A549 (cell line): ENCODE measurements around the gene WHRN. TPM values are rescaled to one million over a fixed set of nuclear protein-coding genes. Genes with fewer than 3 reads are reported as not detected.

Experiments
- ATAC-seq, 2 experiments: fragments of 200-7000 bp in 1 of 2; fragments of >200 bp in 1 of 2; cut with Nextera tagmentation in 1 of 2; cut with Tn5 transposase in 1 of 2; 3 replicates each; pipeline versions ENCODE4 v1.8.0 to v1.9.1; 2018 to 2020; ENCODE audit warnings: mild to moderate bottlenecking in 1 of 2, moderate library complexity in 1 of 2
- CTCF ChIA-PET: fragments of 300-600 bp; sonication (Branson Sonifier 250); formaldehyde crosslinking; extraction: SDS; loops from one replicate; lab custom pipeline; 2021; ENCODE audit warnings: antibody characterized with exemption, inconsistent platforms; lab: Yijun Ruan, JAX
- POLR2A ChIA-PET: fragments of 350-600 bp; formaldehyde crosslinking; extraction: SDS; loops from one replicate; lab custom pipeline; 2021; ENCODE audit warnings: antibody characterized with exemption, inconsistent platforms; lab: Yijun Ruan, JAX
- DNase-seq, 2 experiments: peaks; one replicate each; pipeline versions ENCODE4 v3.0.0 to v3.0.0-alpha.2; 2011 to 2016; ENCODE audit warnings: low read depth in 1 of 2, low spot score in 1 of 2
- FAIRE-seq: peaks from 2 replicates; lab custom pipeline; 2011; peaks lifted over from hg19 to GRCh38; lab: Jason Lieb, UNC
- H3K27ac ChIP-seq, 2 experiments: fragments of >200 bp; sonication (Bioruptor Twin); formaldehyde crosslinking; 3 replicates each; pipeline ENCODE4 v1.5.1; 2016 to 2017
- H3K4me1 ChIP-seq: fragments of >200 bp; sonication (Bioruptor Twin); formaldehyde crosslinking; 3 replicates; pipeline ENCODE4 v1.6.1; 2016
- H3K4me2 ChIP-seq: fragments of >200 bp; sonication (Bioruptor Twin); formaldehyde crosslinking; 3 replicates; pipeline ENCODE4 v1.6.1; 2016
- H3K4me3 ChIP-seq: fragments of >200 bp; sonication (Bioruptor Twin); formaldehyde crosslinking; 3 replicates; pipeline ENCODE4 v1.5.1; 2016
- H3K9me3 ChIP-seq: fragments of >200 bp; sonication (Bioruptor Twin); formaldehyde crosslinking; 3 replicates; pipeline ENCODE4 v1.6.1; 2016
- BCL3 ChIP-seq: fragments of >200 bp; sonication (Bioruptor Twin); formaldehyde crosslinking; IDR thresholded peaks from 3 replicates; pipeline ENCODE4 v1.6.1; 2016
- BHLHE40 ChIP-seq: IDR thresholded peaks from 2 replicates; pipeline ENCODE4 v1.6.1; 2012; ENCODE audit warnings: low read depth, low read length, inconsistent platforms
- CBX8 ChIP-seq: fragments of 200-600 bp; sonication (generic); IDR thresholded peaks from 2 replicates; pipeline ENCODE4 v1.6.1; 2016
- CEBPB ChIP-seq, 2 experiments: fragments of >200 bp in 1 of 2; sonication (Bioruptor Twin) in 1 of 2; formaldehyde crosslinking in 1 of 2; IDR thresholded peaks; 2 replicates each; pipeline ENCODE4 v1.6.1; 2012 to 2016
- CHD2 ChIP-seq: fragments of 150-350 bp; IDR thresholded peaks from 2 replicates; pipeline ENCODE4 v1.6.1; 2014; ENCODE audit warnings: low read length; ENCODE audit not compliant: partially characterized antibody
- EP300 ChIP-seq, 2 experiments: fragments of >200 bp; sonication (Bioruptor Twin); formaldehyde crosslinking; IDR thresholded peaks; 2 replicates in 1 of 2; 3 replicates in 1 of 2; pipeline ENCODE4 v1.6.1; 2016 to 2017
- FOXS1 ChIP-seq: fragments of 250-450 bp; sonication (Bioruptor Pico); IDR thresholded peaks from 2 replicates; pipeline ENCODE4 v1.5.0; 2020; ENCODE audit warnings: mild to moderate bottlenecking, moderate library complexity
- GATA3 ChIP-seq: IDR thresholded peaks from 2 replicates; pipeline ENCODE4 v1.6.1; 2012; ENCODE audit warnings: borderline replicate concordance
- HDAC2 ChIP-seq: fragments of 200-600 bp; sonication (generic); IDR thresholded peaks from 2 replicates; pipeline ENCODE4 v1.6.1; 2016
- HES2 ChIP-seq: fragments of >200 bp; sonication (Bioruptor Twin); formaldehyde crosslinking; IDR thresholded peaks from 2 replicates; pipeline ENCODE4 v1.6.1; 2016
- HOXB13 ChIP-seq: fragments of 250-450 bp; sonication (Bioruptor Pico); IDR thresholded peaks from 2 replicates; pipeline ENCODE4 v1.5.0; 2020; ENCODE audit warnings: low read depth, mild to moderate bottlenecking, moderate library complexity
- JUN ChIP-seq, 2 experiments: fragments of >200 bp; sonication (Bioruptor Twin); formaldehyde crosslinking; IDR thresholded peaks; 2 replicates in 1 of 2; 3 replicates in 1 of 2; pipeline ENCODE4 v1.6.1; 2016 to 2017
- MYC ChIP-seq: IDR thresholded peaks from 2 replicates; pipeline ENCODE4 v1.6.1; 2012; ENCODE audit warnings: mild to moderate bottlenecking, inconsistent platforms, low read length, improper control_type of control experiment, borderline replicate concordance
- PHF8 ChIP-seq: fragments of 200-600 bp; sonication (generic); IDR thresholded peaks from 2 replicates; pipeline ENCODE4 v1.6.1; 2016; ENCODE audit warnings: low read depth, mild to moderate bottlenecking, antibody characterized with exemption, moderate library complexity, borderline replicate concordance
- POLR2A ChIP-seq: IDR thresholded peaks from 2 replicates; pipeline ENCODE4 v1.6.1; 2012; ENCODE audit warnings: mild to moderate bottlenecking, low read length
- RCOR1 ChIP-seq: fragments of 150-350 bp; IDR thresholded peaks from 2 replicates; pipeline ENCODE4 v1.6.1; 2014; ENCODE audit warnings: antibody characterized with exemption, low read length, low read depth
- SMC3 ChIP-seq: fragments of >200 bp; sonication (Bioruptor Twin); formaldehyde crosslinking; IDR thresholded peaks from 3 replicates; pipeline ENCODE4 v1.6.1; 2018; ENCODE audit warnings: inconsistent platforms
- TP53 ChIP-seq: fragments of 250-450 bp; sonication (Bioruptor Pico); IDR thresholded peaks from 2 replicates; pipeline ENCODE4 v1.5.0; 2021; ENCODE audit warnings: mild to moderate bottlenecking, moderate library complexity
- ZC3H11A ChIP-seq: fragments of 450-650 bp; IDR thresholded peaks from 2 replicates; pipeline ENCODE4 v1.6.1; 2014; ENCODE audit warnings: antibody characterized with exemption, mild to moderate bottlenecking
- ZFP36 ChIP-seq: fragments of 450-650 bp; IDR thresholded peaks from 2 replicates; pipeline ENCODE4 v1.6.1; 2014; ENCODE audit warnings: borderline replicate concordance; ENCODE audit not compliant: partially characterized antibody
- WGBS: methylation state at CpG from one replicate; pipeline ENCODE4 v1.1.6; 2017; ENCODE audit errors: missing lambda C conversion rate; 5-methylcytosine and 5-hydroxymethylcytosine counted together
- polyA plus RNA-seq, 4 experiments: library from polyadenylated mRNA; depleted of rRNA in 3 of 4; stranded (reverse); fragments of >200 nt; fragmentation: RNase III in 1 of 4; extraction: RNeasy Plus Mini Kit Qiagen cat#74134 plus additional on column Dnase treatment in 1 of 4; gene quantifications; 2 replicates in 3 of 4; 3 replicates in 1 of 4; pipeline ENCODE4 v1.2.3, GENCODE V29; 2011 to 2017
- TF ChIP-seq, protein P1 (sequence below): fragments of 250-450 bp; sonication (Bioruptor Pico); IDR thresholded peaks from 2 replicates; pipeline ENCODE4 v1.5.0; 2020; ENCODE audit warnings: low read depth, mild to moderate bottlenecking, moderate library complexity
- TF ChIP-seq, protein P2 (sequence below): fragments of 150-350 bp; IDR thresholded peaks from 2 replicates; pipeline ENCODE4 v1.6.1; 2014; ENCODE audit warnings: low read depth, mild to moderate bottlenecking, low read length
- TF ChIP-seq, protein P3 (sequence below): fragments of 450-650 bp; IDR thresholded peaks from 2 replicates; pipeline ENCODE4 v1.6.1; 2014; ENCODE audit warnings: antibody characterized with exemption
- TF ChIP-seq, protein P4 (sequence below): fragments of 250-450 bp; sonication (Bioruptor Pico); IDR thresholded peaks from 2 replicates; pipeline ENCODE4 v1.5.0; 2021; ENCODE audit warnings: mild to moderate bottlenecking, moderate library complexity, borderline replicate concordance

WHRN gene
- polyA plus RNA-seq, 2 of the 4 experiments (the other 2 are of a cell fraction): 1.2 to 3.2 TPM

- POLR2A ChIA-PET: no interaction called here
- ATAC-seq (no peak), DNase-seq (no peak), FAIRE-seq (no peak)
- WGBS: 100% methylated on average over 2 of the region's 2 CpGs
- no peak overlapping the region for H3K4me3 ChIP-seq
- no peak overlapping the region for H3K27ac ChIP-seq
- H3K4me1 ChIP-seq: no peaks in the 10 kb centered on the region
- no peaks in the 10 kb centered on the region for H3K9me3 ChIP-seq
- CTCF ChIA-PET: interaction anchor here (1.4 kb wide), 1 partner anchor 62 kb away, joined by 6 read pairs; no protein-coding TSS in a partner anchor
- TF ChIP-seq FOXS1 (CRISPR knock-in tag): no peak
- TF ChIP-seq ZFP36: peak; percentile 51
- no peak for TF ChIP-seq CBX8
- H3K4me2 ChIP-seq: no peak overlapping the region
Observed at GRCh38 chr9:114467910-114468309, 37.4 kb downstream of the WHRN start.

GRCh38 chr9:114467226-114467750 lies 38.0 kb downstream of the WHRN start:
- ChIA-PET CTCF (interaction anchor here (1.4 kb wide), 1 partner anchor 62 kb away, joined by 6 read pairs; no protein-coding TSS in a partner anchor), POLR2A (no interaction called here)
- Histone ChIP-seq H3K27ac (no peak overlapping the region), H3K4me1 (no peaks in the 10 kb centered on the region), H3K4me3 (no peak overlapping the region), H3K9me3 (no peaks in the 10 kb centered on the region), H3K4me2 (no peak overlapping the region)
- ATAC-seq (no peak), FAIRE-seq (no peak), DNase-seq (no peak)
- TF ChIP-seq, protein P1, sequence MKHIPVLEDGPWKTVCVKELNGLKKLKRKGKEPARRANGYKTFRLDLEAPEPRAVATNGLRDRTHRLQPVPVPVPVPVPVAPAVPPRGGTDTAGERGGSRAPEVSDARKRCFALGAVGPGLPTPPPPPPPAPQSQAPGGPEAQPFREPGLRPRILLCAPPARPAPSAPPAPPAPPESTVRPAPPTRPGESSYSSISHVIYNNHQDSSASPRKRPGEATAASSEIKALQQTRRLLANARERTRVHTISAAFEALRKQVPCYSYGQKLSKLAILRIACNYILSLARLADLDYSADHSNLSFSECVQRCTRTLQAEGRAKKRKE: no peak
- TF ChIP-seq CHD2 (no peak), ZC3H11A (no peak), JUN (IDR thresholded peaks at IDR 0.05) (no peak), HDAC2 (no peak), PHF8 (no peak)
- 71% methylated on average over 13 of the region's 19 CpGs for WGBS

DNA sequence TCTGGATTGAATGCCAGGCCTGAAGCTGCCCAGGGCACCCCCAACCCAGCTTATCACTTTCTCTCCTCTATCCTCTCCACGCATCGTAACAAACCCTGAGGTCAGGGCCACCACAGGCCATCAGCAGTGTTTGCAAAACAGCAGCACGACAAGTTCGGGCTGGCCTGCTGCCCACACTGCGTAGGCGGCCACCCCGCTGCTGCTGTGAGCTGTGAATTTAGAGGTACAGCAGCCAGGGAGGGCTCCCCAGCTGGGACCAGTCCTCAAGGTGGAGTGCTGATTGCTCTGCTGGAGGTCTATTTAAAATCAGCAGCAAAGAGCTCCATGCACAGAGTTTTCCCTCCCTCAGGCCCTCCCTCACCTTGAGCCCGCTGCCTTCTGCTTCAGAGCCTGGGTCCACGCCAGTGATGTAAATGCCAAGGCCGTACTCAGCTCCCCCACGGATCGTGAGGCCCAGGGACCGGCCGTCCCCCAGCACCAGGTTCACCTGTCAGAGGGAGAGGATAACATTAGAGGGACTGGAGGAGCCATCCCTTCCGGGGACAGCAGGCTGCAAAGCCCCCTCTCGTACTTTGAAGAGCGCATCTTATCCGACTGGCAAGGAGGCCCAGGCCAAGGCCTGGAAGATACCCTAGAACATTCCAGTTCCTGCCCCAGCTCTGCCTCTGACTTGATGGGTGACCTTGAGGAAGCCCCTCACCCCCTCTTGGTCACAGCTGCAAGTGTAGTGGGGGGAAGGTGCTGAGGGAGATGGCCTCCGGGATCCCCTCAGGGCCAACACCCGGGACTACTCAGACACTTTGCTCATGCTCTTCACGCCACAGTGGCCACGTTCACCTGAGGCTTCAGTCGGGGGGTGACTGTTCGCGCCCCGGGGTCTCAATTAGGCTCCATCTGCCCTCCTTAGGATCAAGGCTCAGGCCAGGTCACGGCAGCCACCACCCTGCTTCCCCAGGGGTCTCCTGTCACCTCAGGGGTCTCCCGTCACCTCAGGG lies 39.1 kb downstream of the WHRN start:
- Histone ChIP-seq H3K4me1 (no peaks in the 10 kb centered on the region), H3K4me3 (no peak overlapping the region), H3K27ac (no peak overlapping the region), H3K4me2 (no peak overlapping the region), H3K9me3 (no peaks in the 10 kb centered on the region)
- DNase-seq (no peak), ATAC-seq (no peak), FAIRE-seq (no peak)
- 80% methylated on average over 27 of the region's 28 CpGs for WGBS
- no peak for TF ChIP-seq BCL3
- no peak for TF ChIP-seq EP300 (IDR thresholded peaks at IDR 0.05)
- TF ChIP-seq TP53 (CRISPR knock-in tag): no peak
- TF ChIP-seq SMC3: no peak
- TF ChIP-seq RCOR1: no peak
- no peak for TF ChIP-seq HOXB13 (CRISPR knock-in tag)
- no peak for TF ChIP-seq POLR2A
- no peak for TF ChIP-seq CEBPB (IDR thresholded peaks at IDR 0.05)
- no peak for TF ChIP-seq GATA3
- CTCF ChIA-PET: interaction anchor here (0.8 to 1.6 kb wide), 4 partner anchors 19 to 60 kb away, joined by 3 to 9 read pairs (median 4); no protein-coding TSS in a partner anchor
- POLR2A ChIA-PET: no interaction called here

- Histone ChIP-seq H3K27ac (no peak overlapping the region), H3K9me3 (no peaks in the 10 kb centered on the region), H3K4me3 (no peak overlapping the region), H3K4me1 (no peaks in the 10 kb centered on the region), H3K4me2 (no peak overlapping the region)
- DNase-seq: no peak
- ATAC-seq: no peak
- WGBS: 91% methylated on average over 4 of the region's 4 CpGs
- POLR2A ChIA-PET: no interaction called here
- CTCF ChIA-PET: interaction anchor here (1.0 to 1.6 kb wide), 3 partner anchors 31 to 60 kb away, joined by 3 to 9 read pairs (median 4); no protein-coding TSS in a partner anchor
- no peak for FAIRE-seq
- TF ChIP-seq ZFP36 (no peak), MYC (no peak), HES2 (no peak), HOXB13 (CRISPR knock-in tag) (no peak), BHLHE40 (no peak), CBX8 (no peak)
- TF ChIP-seq, protein P2, sequence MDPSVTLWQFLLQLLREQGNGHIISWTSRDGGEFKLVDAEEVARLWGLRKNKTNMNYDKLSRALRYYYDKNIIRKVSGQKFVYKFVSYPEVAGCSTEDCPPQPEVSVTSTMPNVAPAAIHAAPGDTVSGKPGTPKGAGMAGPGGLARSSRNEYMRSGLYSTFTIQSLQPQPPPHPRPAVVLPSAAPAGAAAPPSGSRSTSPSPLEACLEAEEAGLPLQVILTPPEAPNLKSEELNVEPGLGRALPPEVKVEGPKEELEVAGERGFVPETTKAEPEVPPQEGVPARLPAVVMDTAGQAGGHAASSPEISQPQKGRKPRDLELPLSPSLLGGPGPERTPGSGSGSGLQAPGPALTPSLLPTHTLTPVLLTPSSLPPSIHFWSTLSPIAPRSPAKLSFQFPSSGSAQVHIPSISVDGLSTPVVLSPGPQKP: no peak
- TF ChIP-seq, protein P3, sequence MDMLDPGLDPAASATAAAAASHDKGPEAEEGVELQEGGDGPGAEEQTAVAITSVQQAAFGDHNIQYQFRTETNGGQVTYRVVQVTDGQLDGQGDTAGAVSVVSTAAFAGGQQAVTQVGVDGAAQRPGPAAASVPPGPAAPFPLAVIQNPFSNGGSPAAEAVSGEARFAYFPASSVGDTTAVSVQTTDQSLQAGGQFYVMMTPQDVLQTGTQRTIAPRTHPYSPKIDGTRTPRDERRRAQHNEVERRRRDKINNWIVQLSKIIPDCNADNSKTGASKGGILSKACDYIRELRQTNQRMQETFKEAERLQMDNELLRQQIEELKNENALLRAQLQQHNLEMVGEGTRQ: no peak
- TF ChIP-seq, protein P4, sequence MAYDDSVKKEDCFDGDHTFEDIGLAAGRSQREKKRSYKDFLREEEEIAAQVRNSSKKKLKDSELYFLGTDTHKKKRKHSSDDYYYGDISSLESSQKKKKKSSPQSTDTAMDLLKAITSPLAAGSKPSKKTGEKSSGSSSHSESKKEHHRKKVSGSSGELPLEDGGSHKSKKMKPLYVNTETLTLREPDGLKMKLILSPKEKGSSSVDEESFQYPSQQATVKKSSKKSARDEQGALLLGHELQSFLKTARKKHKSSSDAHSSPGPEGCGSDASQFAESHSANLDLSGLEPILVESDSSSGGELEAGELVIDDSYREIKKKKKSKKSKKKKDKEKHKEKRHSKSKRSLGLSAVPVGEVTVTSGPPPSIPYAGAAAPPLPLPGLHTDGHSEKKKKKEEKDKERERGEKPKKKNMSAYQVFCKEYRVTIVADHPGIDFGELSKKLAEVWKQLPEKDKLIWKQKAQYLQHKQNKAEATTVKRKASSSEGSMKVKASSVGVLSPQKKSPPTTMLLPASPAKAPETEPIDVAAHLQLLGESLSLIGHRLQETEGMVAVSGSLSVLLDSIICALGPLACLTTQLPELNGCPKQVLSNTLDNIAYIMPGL (CRISPR knock-in tag): no peak
Observed at GRCh38 chr9:114465417-114465816, 39.9 kb downstream of the WHRN start.
